SK-N-SH (cell line): ENCODE data around the gene FMO2. TPM values are rescaled to one million over a fixed set of nuclear protein-coding genes. Genes with fewer than 3 reads are reported as not detected.

Experiments
- CTCF ChIA-PET: fragments of 300-600, 350-600 bp; formaldehyde crosslinking; extraction: SDS; loops from one replicate; lab custom pipeline; 2021; lab: Yijun Ruan, JAX
- POLR2A ChIA-PET: fragments of 350-600 bp; sonication (Branson Sonifier 250); formaldehyde crosslinking; extraction: SDS; loops from one replicate; lab custom pipeline; 2020; ENCODE audit warnings: antibody characterized with exemption, inconsistent platforms; lab: Yijun Ruan, JAX
- DNase-seq: peaks from one replicate; pipeline ENCODE4 v3.0.0; 2012
- H2AFZ ChIP-seq: fragments of 200-600 bp; sonication (generic); 2 replicates; pipeline ENCODE4 v1.8.1; 2016; ENCODE audit warnings: antibody characterized with exemption, mild to moderate bottlenecking, low read depth
- H3F3A ChIP-seq: fragments of 200-600 bp; sonication (generic); replicated peaks from 2 replicates; pipeline ENCODE3; 2016; ENCODE audit warnings: antibody characterized with exemption, mild to moderate bottlenecking; ENCODE audit not compliant: insufficient read depth
- H3K27ac ChIP-seq, 2 experiments: fragments of 200-500 bp in 1 of 2; fragments of 200-600 bp in 1 of 2; sonication (Bioruptor generic) in 1 of 2; sonication (generic), shearing (Covaris generic) in 1 of 2; 2 replicates each; pipeline versions ENCODE4 v1.5.1 to v1.6.1; 2014 to 2016; ENCODE audit warnings: low read depth in 2 of 2, inconsistent platforms in 1 of 2, low read length in 1 of 2, mild to moderate bottlenecking in 1 of 2, mixed read lengths in 1 of 2
- H3K27me3 ChIP-seq: fragments of 200-600 bp; sonication (generic), shearing (Covaris generic); 2 replicates; pipeline ENCODE4 v1.6.1; 2016; ENCODE audit warnings: mixed run types; ENCODE audit not compliant: insufficient read depth
- H3K36me3 ChIP-seq, 2 experiments: fragments of 200-500 bp in 1 of 2; fragments of 200-600 bp in 1 of 2; sonication (Bioruptor generic) in 1 of 2; sonication (generic) in 1 of 2; replicated peaks in 1 of 2; 2 replicates each; pipeline versions ENCODE3 to v1.5.1; 2014 to 2016; ENCODE audit warnings: low read length in 1 of 2, mild to moderate bottlenecking in 1 of 2; ENCODE audit not compliant: insufficient read depth in 2 of 2, control insufficient read depth in 1 of 2
- H3K4me1 ChIP-seq, 2 experiments: fragments of 200-500 bp in 1 of 2; fragments of 200-600 bp in 1 of 2; sonication (Bioruptor generic) in 1 of 2; sonication (generic), shearing (Covaris generic) in 1 of 2; 2 replicates each; pipeline versions ENCODE4 v1.5.1 to v1.6.1; 2014 to 2016; ENCODE audit warnings: low read depth in 1 of 2, low read length in 1 of 2, mixed run types in 1 of 2; ENCODE audit not compliant: insufficient read depth in 2 of 2, control insufficient read depth in 1 of 2
- H3K4me2 ChIP-seq: fragments of 200-600 bp; sonication (generic), shearing (Covaris generic); 2 replicates; pipeline ENCODE4 v1.6.1; 2017; ENCODE audit warnings: mixed run types
- H3K4me3 ChIP-seq, 2 experiments: fragments of 200-500 bp in 1 of 2; fragments of 200-600 bp in 1 of 2; sonication (Bioruptor generic) in 1 of 2; sonication (generic), shearing (Covaris generic) in 1 of 2; 2 replicates each; pipeline versions ENCODE4 v1.5.1 to v1.8.1; 2014 to 2016; ENCODE audit warnings: low read depth in 2 of 2, inconsistent platforms in 1 of 2, low read length in 1 of 2, mild to moderate bottlenecking in 1 of 2, mixed read lengths in 1 of 2, moderate library complexity in 1 of 2
- H3K79me2 ChIP-seq: fragments of 200-600 bp; sonication (generic); 2 replicates; pipeline ENCODE4 v1.8.1; 2017; ENCODE audit warnings: mild to moderate bottlenecking; ENCODE audit not compliant: insufficient read depth
- H3K9ac ChIP-seq: fragments of 200-600 bp; sonication (generic); 2 replicates; pipeline ENCODE4 v1.6.1; 2017; ENCODE audit warnings: mixed run types
- H3K9me2 ChIP-seq: fragments of 200-600 bp; sonication (generic); 2 replicates; pipeline ENCODE4 v1.6.1; 2017; ENCODE audit warnings: mixed run types
- H3K9me3 ChIP-seq: fragments of 200-600 bp; sonication (generic); 2 replicates; pipeline ENCODE4 v1.6.1; 2017; ENCODE audit warnings: mixed run types, mild to moderate bottlenecking, moderate library complexity
- H4K20me1 ChIP-seq: fragments of 200-600 bp; sonication (generic); 2 replicates; pipeline ENCODE4 v1.6.1; 2017; ENCODE audit warnings: mild to moderate bottlenecking, mixed run types; ENCODE audit not compliant: insufficient read depth
- CHD2 ChIP-seq: fragments of 150-350 bp; IDR thresholded peaks from 2 replicates; pipeline ENCODE4 v1.6.1; 2018; ENCODE audit warnings: low read length; ENCODE audit not compliant: partially characterized antibody
- EP300 ChIP-seq, 2 experiments: IDR thresholded peaks; 2 replicates each; pipeline versions ENCODE4 v1.4.0 to v1.6.1; 2012; ENCODE audit warnings: borderline replicate concordance in 1 of 2, low read depth in 1 of 2, low read length in 1 of 2
- EZH2phosphoT487 ChIP-seq: fragments of 200-600 bp; sonication (generic); IDR thresholded peaks from 2 replicates; pipeline ENCODE4 v1.6.1; 2017; ENCODE audit warnings: low read depth, mixed run types, mild to moderate bottlenecking, antibody characterized with exemption, moderate library complexity, borderline replicate concordance
- FOSL2 ChIP-seq: IDR thresholded peaks from 2 replicates; pipeline ENCODE4 v1.4.0; 2012; ENCODE audit warnings: low read depth, mild to moderate bottlenecking, moderate library complexity, borderline replicate concordance
- JUND ChIP-seq: IDR thresholded peaks from 2 replicates; pipeline ENCODE4 v1.4.0; 2012
- MEF2A ChIP-seq: IDR thresholded peaks from 2 replicates; pipeline ENCODE4 v1.4.0; 2012; ENCODE audit warnings: low read depth, borderline replicate concordance
- RFX5 ChIP-seq: IDR thresholded peaks from 2 replicates; pipeline ENCODE4 v1.6.1; 2012; ENCODE audit warnings: mild to moderate bottlenecking, improper control_type of control experiment, low read length
- RXRA ChIP-seq: IDR thresholded peaks from 2 replicates; pipeline ENCODE4 v1.4.0; 2012; ENCODE audit warnings: low read depth, mild to moderate bottlenecking, borderline replicate concordance
- SMC3 ChIP-seq: IDR thresholded peaks from 2 replicates; pipeline ENCODE4 v1.6.1; 2012; ENCODE audit warnings: low read depth, low read length, improper control_type of control experiment
- TCF12 ChIP-seq: IDR thresholded peaks from 2 replicates; pipeline ENCODE4 v1.4.0; 2012
- YY1 ChIP-seq: IDR thresholded peaks from 2 replicates; pipeline ENCODE4 v1.4.0; 2012; ENCODE audit warnings: low read depth, mild to moderate bottlenecking
- WGBS: methylation state at CpG from one replicate; pipeline ENCODE4 v1.1.6; 2017; ENCODE audit warnings: low lambda C conversion rate; 5-methylcytosine and 5-hydroxymethylcytosine counted together
- polyA plus RNA-seq, 3 experiments: library from polyadenylated mRNA; depleted of rRNA; stranded (reverse); fragments of >200 nt; gene quantifications; 2 replicates each; pipeline ENCODE4 v1.2.3, GENCODE V29; 2012
- TF ChIP-seq, protein P1 (sequence below): fragments of 200-600 bp; sonication (generic); IDR thresholded peaks from 2 replicates; pipeline ENCODE4 v1.6.1; 2017; ENCODE audit warnings: antibody characterized with exemption, mild to moderate bottlenecking, moderate library complexity
- TF ChIP-seq, protein P2 (sequence below): fragments of 150-350 bp; IDR thresholded peaks from 2 replicates; pipeline ENCODE4 v1.6.1; 2016; ENCODE audit warnings: mild to moderate bottlenecking, low read depth, low read length
- TF ChIP-seq, protein P3 (sequence below): IDR thresholded peaks from 2 replicates; pipeline ENCODE4 v1.6.1; 2012; ENCODE audit warnings: mild to moderate bottlenecking, low read depth, low read length, moderate library complexity

The FMO2 gene
- polyA plus RNA-seq, 1 of the 3 experiments (the other 2 are of a cell fraction) = not detected

DNA sequence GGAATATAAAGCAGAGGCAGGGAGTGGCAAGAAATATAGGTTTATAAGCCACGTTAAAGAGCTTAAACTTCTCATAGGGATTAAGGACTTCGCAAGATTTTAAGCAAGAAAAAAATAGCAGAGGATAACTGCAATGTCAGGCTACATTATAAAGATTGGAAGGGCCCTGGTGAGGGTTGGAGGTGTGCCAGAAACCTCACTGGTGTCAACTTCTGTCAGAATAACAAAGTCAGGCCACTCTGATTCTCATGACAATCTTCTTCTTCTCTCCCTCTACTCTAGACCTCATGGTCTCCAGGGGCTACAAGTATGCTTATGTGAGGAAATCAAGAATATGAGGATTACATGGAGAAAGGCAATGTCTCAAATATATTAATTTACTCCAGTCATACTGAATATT lies 32.6 kb upstream of the FMO2 start:
- Histone ChIP-seq H3F3A (no peaks in the 10 kb centered on the region), H3K27me3 (no peaks in the 10 kb centered on the region; the same call in 1 of the 2 replicates), H3K27ac (no peak overlapping the region), H3K9ac (no peak overlapping the region), H3K79me2 (no peaks in the 10 kb centered on the region), H3K36me3 (no peaks in the 10 kb centered on the region), H2AFZ (no peak overlapping the region), H3K9me3 (no peaks in the 10 kb centered on the region), H3K9me2 (no peaks in the 10 kb centered on the region), H3K4me2 (no peak overlapping the region), H4K20me1 (no peaks in the 10 kb centered on the region), H3K4me1 (no peaks in the 10 kb centered on the region), H3K4me3 (no peak overlapping the region)
- POLR2A ChIA-PET = no interaction called here
- DNase-seq = no peak
- TF ChIP-seq, protein P1, sequence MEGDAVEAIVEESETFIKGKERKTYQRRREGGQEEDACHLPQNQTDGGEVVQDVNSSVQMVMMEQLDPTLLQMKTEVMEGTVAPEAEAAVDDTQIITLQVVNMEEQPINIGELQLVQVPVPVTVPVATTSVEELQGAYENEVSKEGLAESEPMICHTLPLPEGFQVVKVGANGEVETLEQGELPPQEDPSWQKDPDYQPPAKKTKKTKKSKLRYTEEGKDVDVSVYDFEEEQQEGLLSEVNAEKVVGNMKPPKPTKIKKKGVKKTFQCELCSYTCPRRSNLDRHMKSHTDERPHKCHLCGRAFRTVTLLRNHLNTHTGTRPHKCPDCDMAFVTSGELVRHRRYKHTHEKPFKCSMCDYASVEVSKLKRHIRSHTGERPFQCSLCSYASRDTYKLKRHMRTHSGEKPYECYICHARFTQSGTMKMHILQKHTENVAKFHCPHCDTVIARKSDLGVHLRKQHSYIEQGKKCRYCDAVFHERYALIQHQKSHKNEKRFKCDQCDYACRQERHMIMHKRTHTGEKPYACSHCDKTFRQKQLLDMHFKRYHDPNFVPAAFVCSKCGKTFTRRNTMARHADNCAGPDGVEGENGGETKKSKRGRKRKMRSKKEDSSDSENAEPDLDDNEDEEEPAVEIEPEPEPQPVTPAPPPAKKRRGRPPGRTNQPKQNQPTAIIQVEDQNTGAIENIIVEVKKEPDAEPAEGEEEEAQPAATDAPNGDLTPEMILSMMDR = no peak
- TF ChIP-seq EZH2phosphoT487 (no peak), TCF12 (no peak), YY1 (no peak), JUND (no peak), CHD2 (no peak), MEF2A (no peak), RFX5 (no peak), RXRA (no peak), EP300 (IDR thresholded peaks at IDR 0.05; ENCODE audit: borderline replicate concordance in 1 of 2, low read depth in 1 of 2, low read length in 1 of 2) (no peak), FOSL2 (no peak), SMC3 (no peak)
- TF ChIP-seq, protein P2, sequence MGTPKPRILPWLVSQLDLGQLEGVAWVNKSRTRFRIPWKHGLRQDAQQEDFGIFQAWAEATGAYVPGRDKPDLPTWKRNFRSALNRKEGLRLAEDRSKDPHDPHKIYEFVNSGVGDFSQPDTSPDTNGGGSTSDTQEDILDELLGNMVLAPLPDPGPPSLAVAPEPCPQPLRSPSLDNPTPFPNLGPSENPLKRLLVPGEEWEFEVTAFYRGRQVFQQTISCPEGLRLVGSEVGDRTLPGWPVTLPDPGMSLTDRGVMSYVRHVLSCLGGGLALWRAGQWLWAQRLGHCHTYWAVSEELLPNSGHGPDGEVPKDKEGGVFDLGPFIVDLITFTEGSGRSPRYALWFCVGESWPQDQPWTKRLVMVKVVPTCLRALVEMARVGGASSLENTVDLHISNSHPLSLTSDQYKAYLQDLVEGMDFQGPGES = no peak
- TF ChIP-seq, protein P3, sequence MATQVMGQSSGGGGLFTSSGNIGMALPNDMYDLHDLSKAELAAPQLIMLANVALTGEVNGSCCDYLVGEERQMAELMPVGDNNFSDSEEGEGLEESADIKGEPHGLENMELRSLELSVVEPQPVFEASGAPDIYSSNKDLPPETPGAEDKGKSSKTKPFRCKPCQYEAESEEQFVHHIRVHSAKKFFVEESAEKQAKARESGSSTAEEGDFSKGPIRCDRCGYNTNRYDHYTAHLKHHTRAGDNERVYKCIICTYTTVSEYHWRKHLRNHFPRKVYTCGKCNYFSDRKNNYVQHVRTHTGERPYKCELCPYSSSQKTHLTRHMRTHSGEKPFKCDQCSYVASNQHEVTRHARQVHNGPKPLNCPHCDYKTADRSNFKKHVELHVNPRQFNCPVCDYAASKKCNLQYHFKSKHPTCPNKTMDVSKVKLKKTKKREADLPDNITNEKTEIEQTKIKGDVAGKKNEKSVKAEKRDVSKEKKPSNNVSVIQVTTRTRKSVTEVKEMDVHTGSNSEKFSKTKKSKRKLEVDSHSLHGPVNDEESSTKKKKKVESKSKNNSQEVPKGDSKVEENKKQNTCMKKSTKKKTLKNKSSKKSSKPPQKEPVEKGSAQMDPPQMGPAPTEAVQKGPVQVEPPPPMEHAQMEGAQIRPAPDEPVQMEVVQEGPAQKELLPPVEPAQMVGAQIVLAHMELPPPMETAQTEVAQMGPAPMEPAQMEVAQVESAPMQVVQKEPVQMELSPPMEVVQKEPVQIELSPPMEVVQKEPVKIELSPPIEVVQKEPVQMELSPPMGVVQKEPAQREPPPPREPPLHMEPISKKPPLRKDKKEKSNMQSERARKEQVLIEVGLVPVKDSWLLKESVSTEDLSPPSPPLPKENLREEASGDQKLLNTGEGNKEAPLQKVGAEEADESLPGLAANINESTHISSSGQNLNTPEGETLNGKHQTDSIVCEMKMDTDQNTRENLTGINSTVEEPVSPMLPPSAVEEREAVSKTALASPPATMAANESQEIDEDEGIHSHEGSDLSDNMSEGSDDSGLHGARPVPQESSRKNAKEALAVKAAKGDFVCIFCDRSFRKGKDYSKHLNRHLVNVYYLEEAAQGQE = no peak
- WGBS = 2% methylated on average over 2 of the region's 2 CpGs
- CTCF ChIA-PET = no interaction called here
